H1 (cell line): Measurements from ENCODE around the gene NOC4L. TPM values are rescaled to one million over a fixed set of nuclear protein-coding genes. Genes with fewer than 3 reads are reported as not detected.

Experiments used
- CTCF ChIA-PET: fragments of 300-600 bp; sonication (Branson Sonifier 250); formaldehyde crosslinking; loops from one replicate; lab custom pipeline; 2021; ENCODE audit not compliant: partially characterized antibody; lab: Charles Lee
- POLR2A ChIA-PET: fragments of 300-600 bp; sonication (Branson Sonifier 250); formaldehyde crosslinking; loops from one replicate; lab custom pipeline; 2021; ENCODE audit warnings: inconsistent platforms; ENCODE audit not compliant: partially characterized antibody; lab: Charles Lee
- DNase-seq, 2 experiments: peaks; one replicate each; pipeline versions ENCODE4 v3.0.0 to v3.0.0-alpha.2; 2010 to 2022; ENCODE audit warnings: low spot score in 2 of 2, low read depth in 1 of 2, mixed read lengths in 1 of 2
- FAIRE-seq: peaks from 2 replicates; lab custom pipeline; 2011; peaks lifted over from hg19 to GRCh38; lab: Jason Lieb, UNC
- H2AFZ ChIP-seq: 2 replicates; pipeline ENCODE4 v1.8.1; 2012; ENCODE audit warnings: low read length, inconsistent platforms
- H2AK5ac ChIP-seq: 2 replicates; pipeline ENCODE4 v1.6.1; 2013; ENCODE audit warnings: low read depth, low read length
- H2BK120ac ChIP-seq: replicated peaks from 2 replicates; pipeline ENCODE3; 2013; ENCODE audit warnings: low read depth, low read length, inconsistent platforms
- H2BK12ac ChIP-seq: 2 replicates; pipeline ENCODE4 v1.6.1; 2013; ENCODE audit warnings: low read depth, low read length
- H2BK15ac ChIP-seq: 2 replicates; pipeline ENCODE4 v1.6.1; 2013; ENCODE audit warnings: low read length
- H2BK20ac ChIP-seq: 2 replicates; pipeline ENCODE4 v1.6.1; 2013; ENCODE audit warnings: low read length
- H2BK5ac ChIP-seq: 2 replicates; pipeline ENCODE4 v1.6.1; 2013; ENCODE audit warnings: low read depth, low read length
- H3K14ac ChIP-seq: 2 replicates; pipeline ENCODE4 v1.6.1; 2013; ENCODE audit warnings: inconsistent platforms; ENCODE audit not compliant: insufficient read length
- H3K18ac ChIP-seq: 2 replicates; pipeline ENCODE4 v1.6.1; 2013; ENCODE audit warnings: low read length; ENCODE audit errors: extremely low read depth
- H3K23ac ChIP-seq: 2 replicates; pipeline ENCODE4 v1.6.1; 2013; ENCODE audit warnings: inconsistent platforms; ENCODE audit not compliant: insufficient read length
- H3K23me2 ChIP-seq: 2 replicates; pipeline ENCODE4 v1.6.1; 2013; ENCODE audit warnings: low read depth, low read length
- H3K27ac ChIP-seq: 2 replicates; pipeline ENCODE4 v1.6.1; 2011; ENCODE audit warnings: low read depth, low read length, inconsistent platforms
- H3K27me3 ChIP-seq, 4 experiments: replicated peaks in 1 of 4; 1 replicate in 1 of 4; 2 replicates in 3 of 4; pipeline versions ENCODE4 v1.6.1 to v1.8.1; 2011 to 2013; ENCODE audit warnings: low read length in 3 of 4, mild to moderate bottlenecking in 3 of 4, inconsistent platforms in 2 of 4, mixed read lengths in 2 of 4, moderate library complexity in 1 of 4; ENCODE audit not compliant: control insufficient read depth in 3 of 4, insufficient read depth in 3 of 4; ENCODE audit errors: extremely low read depth in 1 of 4
- H3K36me3 ChIP-seq, 4 experiments: 2 replicates each; pipeline versions ENCODE4 v1.6.1 to v1.8.1; 2011 to 2013; ENCODE audit warnings: mild to moderate bottlenecking in 4 of 4, low read length in 3 of 4, moderate library complexity in 2 of 4, control low read depth in 1 of 4, inconsistent platforms in 1 of 4; ENCODE audit not compliant: insufficient read depth in 4 of 4, control insufficient read depth in 2 of 4
- H3K4ac ChIP-seq: replicated peaks from 2 replicates; pipeline ENCODE3; 2013; ENCODE audit warnings: low read length, low read depth, mixed read lengths, inconsistent platforms; ENCODE audit not compliant: insufficient read length
- H3K4me1 ChIP-seq, 4 experiments: replicated peaks in 1 of 4; 1 replicate in 1 of 4; 2 replicates in 3 of 4; pipeline versions ENCODE4 v1.6.1 to v1.8.1; 2011 to 2013; ENCODE audit warnings: low read length in 3 of 4, inconsistent platforms in 2 of 4, mixed read lengths in 1 of 4; ENCODE audit not compliant: insufficient read depth in 4 of 4, control insufficient read depth in 3 of 4
- H3K4me2 ChIP-seq, 2 experiments: 2 replicates each; pipeline versions ENCODE4 v1.6.1 to v1.8.1; 2011 to 2013; ENCODE audit warnings: low read depth in 2 of 2, low read length in 2 of 2, control low read depth in 1 of 2, inconsistent platforms in 1 of 2, mild to moderate bottlenecking in 1 of 2; ENCODE audit not compliant: insufficient read depth in 1 of 2
- H3K4me3 ChIP-seq, 4 experiments: fragments of 200-600, 300-600 bp in 1 of 4; sonication (generic), shearing (Covaris generic), sonication (Bioruptor Twin) in 1 of 4; 2 replicates each; pipeline versions ENCODE4 v1.5.1 to v1.8.1; 2011 to 2016; ENCODE audit warnings: low read length in 4 of 4, low read depth in 3 of 4, control low read depth in 2 of 4, inconsistent platforms in 2 of 4, mild to moderate bottlenecking in 2 of 4, mixed read lengths in 1 of 4, moderate library complexity in 1 of 4; ENCODE audit not compliant: insufficient read depth in 2 of 4; ENCODE audit errors: extremely low read depth in 1 of 4
- H3K56ac ChIP-seq: replicated peaks from 2 replicates; pipeline ENCODE3; 2013; ENCODE audit warnings: low read depth, mild to moderate bottlenecking, mixed read lengths, low read length, inconsistent platforms; ENCODE audit not compliant: insufficient read length
- H3K79me1 ChIP-seq: 2 replicates; pipeline ENCODE4 v1.6.1; 2013; ENCODE audit warnings: low read depth, low read length, control low read depth
- H3K79me2 ChIP-seq, 2 experiments: 2 replicates each; pipeline versions ENCODE4 v1.6.1 to v1.8.1; 2012 to 2013; ENCODE audit warnings: low read length in 2 of 2, mild to moderate bottlenecking in 2 of 2, inconsistent platforms in 1 of 2; ENCODE audit not compliant: insufficient read depth in 2 of 2, control insufficient read depth in 1 of 2
- H3K9ac ChIP-seq, 4 experiments: replicated peaks in 1 of 4; 1 replicate in 1 of 4; 2 replicates in 3 of 4; pipeline versions ENCODE4 v1.6.1 to v1.8.1; 2011 to 2013; ENCODE audit warnings: low read depth in 3 of 4, low read length in 3 of 4, control low read depth in 2 of 4, mild to moderate bottlenecking in 2 of 4, moderate library complexity in 2 of 4, inconsistent platforms in 1 of 4; ENCODE audit errors: extremely low read depth in 1 of 4
- H3K9me3 ChIP-seq, 2 experiments: 2 replicates each; pipeline versions ENCODE4 v1.6.1 to v1.8.1; 2012 to 2013; ENCODE audit warnings: mild to moderate bottlenecking in 2 of 2, moderate library complexity in 2 of 2, control low read depth in 1 of 2, inconsistent platforms in 1 of 2, low read depth in 1 of 2, low read length in 1 of 2, mixed read lengths in 1 of 2; ENCODE audit not compliant: insufficient read depth in 2 of 2
- H4K20me1 ChIP-seq, 2 experiments: replicated peaks in 1 of 2; 2 replicates each; pipeline versions ENCODE3 to v1.8.1; 2011 to 2013; ENCODE audit warnings: inconsistent platforms in 2 of 2, low read length in 2 of 2, mild to moderate bottlenecking in 1 of 2; ENCODE audit not compliant: insufficient read depth in 2 of 2, control insufficient read depth in 1 of 2
- H4K5ac ChIP-seq: 2 replicates; pipeline ENCODE4 v1.6.1; 2013; ENCODE audit warnings: low read length, low read depth, mixed read lengths, inconsistent platforms; ENCODE audit not compliant: insufficient read length
- H4K8ac ChIP-seq: 2 replicates; pipeline ENCODE4 v1.8.0; 2013; ENCODE audit warnings: mild to moderate bottlenecking, moderate library complexity, low read length, inconsistent platforms; ENCODE audit not compliant: insufficient read depth; ENCODE audit errors: extremely low read depth
- H4K91ac ChIP-seq: replicated peaks from 2 replicates; pipeline ENCODE3; 2013; ENCODE audit warnings: low read length, mixed read lengths, inconsistent platforms; ENCODE audit not compliant: insufficient read length
- CHD2 ChIP-seq: IDR thresholded peaks from 2 replicates; pipeline ENCODE4 v1.6.1; 2012; ENCODE audit warnings: low read length, improper control_type of control experiment
- HDAC2 ChIP-seq, 2 experiments: fragments of 300-600 bp in 1 of 2; sonication (generic) in 1 of 2; IDR thresholded peaks; 2 replicates each; pipeline ENCODE4 v1.6.1; 2011 to 2012; ENCODE audit warnings: low read depth in 2 of 2, low read length in 2 of 2, mild to moderate bottlenecking in 2 of 2, moderate library complexity in 2 of 2, borderline replicate concordance in 1 of 2, inconsistent platforms in 1 of 2
- JUN ChIP-seq: IDR thresholded peaks from 2 replicates; pipeline ENCODE4 v1.6.1; 2011; ENCODE audit warnings: low read depth, mild to moderate bottlenecking, improper control_type of control experiment, low read length
- KDM1A ChIP-seq: fragments of 200-600, 300-600 bp; sonication (generic); IDR thresholded peaks from 2 replicates; pipeline ENCODE4 v1.7.1; 2016; ENCODE audit warnings: mild to moderate bottlenecking, low read length, borderline replicate concordance
- RBBP5 ChIP-seq: IDR thresholded peaks from 2 replicates; pipeline ENCODE4 v1.7.1; 2012; ENCODE audit warnings: low read depth, mild to moderate bottlenecking, inconsistent platforms, low read length, moderate library complexity, borderline replicate concordance
- RFX5 ChIP-seq: IDR thresholded peaks from 2 replicates; pipeline ENCODE4 v1.6.1; 2011; ENCODE audit warnings: low read depth, low read length, improper control_type of control experiment, borderline replicate concordance
- RNF2 ChIP-seq: fragments of 200-900, 300-1000 bp; sonication (generic); IDR thresholded peaks from 2 replicates; pipeline ENCODE4 v1.7.1; 2016; ENCODE audit warnings: borderline replicate concordance, low read depth, mild to moderate bottlenecking, antibody characterized with exemption, low read length; ENCODE audit not compliant: poor library complexity, severe bottlenecking; ENCODE audit errors: missing control alignments
- SIRT6 ChIP-seq: IDR thresholded peaks from one replicate; pipeline ENCODE4 v1.7.1; 2012; ENCODE audit warnings: low read length, inconsistent platforms
- ZNF274 ChIP-seq: IDR thresholded peaks from 2 replicates; pipeline ENCODE4 v1.7.0; 2012; ENCODE audit warnings: low read length, borderline replicate concordance; ENCODE audit errors: extremely low read depth
- WGBS, 2 experiments: shearing (Covaris generic) in 1 of 2; methylation state at CpG; one replicate each; pipeline versions ENCODE4 v1.1.6 to v1.1.7; 2013 to 2015; ENCODE audit warnings: low lambda C conversion rate in 2 of 2, mixed read lengths in 2 of 2, inconsistent platforms in 1 of 2, low coverage in 1 of 2, missing lambda C conversion rate in 1 of 2; ENCODE audit not compliant: insufficient replicate concordance in 2 of 2, insufficient coverage in 1 of 2, insufficient read length in 1 of 2; ENCODE audit errors: extremely low coverage in 1 of 2, missing lambda C conversion rate in 1 of 2; 5-methylcytosine and 5-hydroxymethylcytosine counted together
- polyA plus RNA-seq, 7 experiments: library from polyadenylated mRNA; depleted of rRNA in 3 of 7; stranded (reverse) in 5 of 7; unstranded in 2 of 7; fragments of >200 nt in 5 of 7; fragments of 200-250 nt in 2 of 7; gene quantifications; 1 replicate in 5 of 7; 2 replicates in 1 of 7; 4 replicates in 1 of 7; pipeline versions ENCODE4 v1.2.1 to v1.2.3, GENCODE V29; 2011 to 2013; ENCODE audit warnings: missing spikeins in 2 of 7, mixed read lengths in 2 of 7
- total RNA-seq: library from RNA; stranded (reverse); fragmentation: NEBNext Ultra II Directional; extraction: Animal tissue kit (Norgen Biotek cat#: 25700); gene quantifications from 2 replicates; pipeline ENCODE4 v1.2.1, GENCODE V29; 2021

Gene NOC4L
- total and polyA plus RNA-seq, 2 of the 8 experiments (the other 6 are each of a cell fraction or from before 2014, with no cell fraction given): 26.8 to 40.3 TPM

DNA sequence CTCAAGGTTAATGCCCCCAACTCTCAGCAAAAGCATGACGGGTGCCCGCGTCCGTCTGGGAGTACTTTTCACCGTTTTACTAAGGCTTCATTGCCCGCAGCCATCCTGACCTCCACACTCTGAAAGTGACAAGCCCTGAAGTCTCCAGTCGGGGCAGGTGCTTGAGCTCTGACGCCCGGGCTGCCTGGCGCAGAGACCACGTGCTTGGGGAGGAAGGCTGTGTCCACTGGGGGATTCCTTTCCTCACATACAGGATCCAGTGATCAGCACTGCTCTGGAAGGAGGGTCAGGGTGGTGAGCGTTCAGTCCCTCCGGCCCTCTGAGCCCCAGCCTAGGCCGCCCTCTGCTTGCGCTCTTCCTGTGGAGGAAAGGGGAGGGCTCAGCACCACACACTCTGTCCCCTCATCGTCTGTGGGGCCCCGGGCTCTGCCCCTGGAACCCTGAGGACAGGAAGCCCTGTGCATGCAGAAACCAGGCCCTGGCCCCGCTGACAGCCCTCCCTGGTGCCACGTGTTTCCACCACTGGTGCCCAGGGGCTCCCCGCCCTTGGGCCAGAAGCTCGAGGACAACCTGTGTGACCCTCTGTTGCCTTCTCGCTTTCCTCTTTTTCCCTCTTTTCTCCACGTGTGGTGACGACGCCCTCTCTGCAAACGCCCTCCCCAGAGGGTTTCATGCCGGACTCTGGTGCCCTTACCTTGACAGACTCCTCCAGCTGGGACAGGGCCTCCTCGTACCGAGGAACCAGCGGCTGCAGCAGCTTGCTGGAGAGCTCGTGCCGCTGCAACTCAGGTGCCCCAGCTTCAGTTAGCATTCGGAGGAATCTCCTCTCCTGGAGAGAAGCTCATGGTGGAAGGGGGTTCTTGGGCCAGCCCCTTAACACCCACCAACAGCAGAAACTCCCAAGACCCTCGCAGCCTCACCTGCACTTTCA, 5.1 kb upstream of the NOC4L start:
- TF ChIP-seq JUN (no peak), RFX5 (no peak), HDAC2 (IDR thresholded peaks at IDR 0.05; ENCODE audit: borderline replicate concordance in 1 of 2, low read depth in 2 of 2, low read length in 2 of 2) (no peak), KDM1A (no peak), RNF2 (no peak), RBBP5 (no peak), ZNF274 (no peak), SIRT6 (no peak), CHD2 (no peak)
- Histone ChIP-seq H3K23ac (no peak overlapping the region), H3K4ac (no peak overlapping the region), H3K18ac (no peak overlapping the region), H3K9ac (no peak overlapping the region), H3K36me3 (peaks cover 12 to 32% (median 27%) of the 10 kb centered on the region in 4 experiments; a peak in 6 of 8 replicates), H3K4me2 (no peak overlapping the region), H4K20me1 (peaks cover 5 to 19% of the 10 kb centered on the region in 2 experiments), H3K4me3 (no peak overlapping the region), H2AK5ac (no peak overlapping the region), H3K27me3 (peaks cover 0 to 4% (median 1%) of the 10 kb centered on the region in 4 experiments; a peak in 2 of 7 replicates), H3K79me2 (peaks cover 4 to 19% of the 10 kb centered on the region in 2 experiments; a peak in 3 of 4 replicates), H3K14ac (no peak overlapping the region), H2BK120ac (no peak overlapping the region), H4K91ac (no peak overlapping the region), H3K79me1 (peaks cover 10% of the 10 kb centered on the region; the same call in 1 of the 2 replicates), H3K9me3 (no peaks in the 10 kb centered on the region), H4K5ac (no peak overlapping the region), H3K27ac (no peak overlapping the region), H4K8ac (no peak overlapping the region), H2BK12ac (no peak overlapping the region), H2BK15ac (no peak overlapping the region), H3K4me1 (peaks cover 0 to 9% (median 2%) of the 10 kb centered on the region in 4 experiments; a peak in 5 of 7 replicates), H2BK20ac (no peak overlapping the region), H2AFZ (no peak overlapping the region), H3K23me2 (peaks cover 8% of the 10 kb centered on the region; the same call in 1 of the 2 replicates), H3K56ac (no peak overlapping the region), H2BK5ac (no peak overlapping the region)
- POLR2A ChIA-PET: interaction anchor here (0.6 to 2.8 kb wide), 8 partner anchors 8 to 413 kb away, joined by 3 to 9 read pairs (median 3); no protein-coding TSS in a partner anchor
- FAIRE-seq (no peak), DNase-seq (no peak)
- CTCF ChIA-PET: interaction anchor here (0.6 to 1.4 kb wide), 3 partner anchors 14 to 58 kb away, joined by 3 to 4 read pairs (median 3); no protein-coding TSS in a partner anchor
- WGBS, 2 experiments: 92% methylated on average over 29 of the region's 34 CpGs; no CpG with 5 or more reads in 1 of the 2 experiments
